ENCODE results near the gene CX3CL1.

DNA sequence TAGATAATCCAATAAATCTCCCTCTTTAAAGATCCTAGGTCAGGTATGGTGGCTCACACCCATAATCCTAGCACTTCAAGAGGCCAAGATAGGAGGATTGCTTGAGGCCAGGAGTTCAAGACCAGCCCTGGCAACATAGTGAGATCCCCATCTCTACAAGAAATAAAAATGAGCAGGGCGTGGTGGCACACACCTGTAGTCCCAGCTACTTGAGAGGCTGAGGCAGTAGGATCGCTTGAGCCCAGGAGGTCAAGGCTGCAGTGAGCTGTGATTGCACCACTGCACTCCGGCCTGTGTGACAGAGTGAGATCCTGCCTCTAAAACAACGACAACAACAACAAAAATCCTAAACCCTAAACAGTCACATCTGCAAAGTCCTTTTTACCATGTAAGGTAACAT, 15.7 kb upstream of the CX3CL1 start:
- no peak for TF ChIP-seq POLR2A (IDR thresholded peaks at IDR 0.05)
- TF ChIP-seq, protein P1, sequence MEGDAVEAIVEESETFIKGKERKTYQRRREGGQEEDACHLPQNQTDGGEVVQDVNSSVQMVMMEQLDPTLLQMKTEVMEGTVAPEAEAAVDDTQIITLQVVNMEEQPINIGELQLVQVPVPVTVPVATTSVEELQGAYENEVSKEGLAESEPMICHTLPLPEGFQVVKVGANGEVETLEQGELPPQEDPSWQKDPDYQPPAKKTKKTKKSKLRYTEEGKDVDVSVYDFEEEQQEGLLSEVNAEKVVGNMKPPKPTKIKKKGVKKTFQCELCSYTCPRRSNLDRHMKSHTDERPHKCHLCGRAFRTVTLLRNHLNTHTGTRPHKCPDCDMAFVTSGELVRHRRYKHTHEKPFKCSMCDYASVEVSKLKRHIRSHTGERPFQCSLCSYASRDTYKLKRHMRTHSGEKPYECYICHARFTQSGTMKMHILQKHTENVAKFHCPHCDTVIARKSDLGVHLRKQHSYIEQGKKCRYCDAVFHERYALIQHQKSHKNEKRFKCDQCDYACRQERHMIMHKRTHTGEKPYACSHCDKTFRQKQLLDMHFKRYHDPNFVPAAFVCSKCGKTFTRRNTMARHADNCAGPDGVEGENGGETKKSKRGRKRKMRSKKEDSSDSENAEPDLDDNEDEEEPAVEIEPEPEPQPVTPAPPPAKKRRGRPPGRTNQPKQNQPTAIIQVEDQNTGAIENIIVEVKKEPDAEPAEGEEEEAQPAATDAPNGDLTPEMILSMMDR (IDR thresholded peaks at IDR 0.05): no peak

All from uterus (tissue), 2 donors.